Uterus (tissue), 2 donors: ENCODE data around the gene STS.

Experiments
- POLR2A ChIP-seq, 2 donors: fragments of 450-650 bp; IDR thresholded peaks; one replicate each; pipeline ENCODE4 v1.6.1; 2016; ENCODE audit warnings: antibody characterized with exemption in 2 of 2, mild to moderate bottlenecking in 1 of 2, moderate library complexity in 1 of 2
- TF ChIP-seq, protein P1 (sequence below), 4 experiments: fragments of 200-600 bp in 2 of 4; fragments of 450-650 bp in 2 of 4; sonication (generic) in 2 of 4; IDR thresholded peaks; one replicate each; pipeline ENCODE4 v1.5.1; 2016 to 2019; ENCODE audit warnings: antibody characterized with exemption in 4 of 4, mild to moderate bottlenecking in 2 of 4, moderate library complexity in 1 of 4

DNA sequence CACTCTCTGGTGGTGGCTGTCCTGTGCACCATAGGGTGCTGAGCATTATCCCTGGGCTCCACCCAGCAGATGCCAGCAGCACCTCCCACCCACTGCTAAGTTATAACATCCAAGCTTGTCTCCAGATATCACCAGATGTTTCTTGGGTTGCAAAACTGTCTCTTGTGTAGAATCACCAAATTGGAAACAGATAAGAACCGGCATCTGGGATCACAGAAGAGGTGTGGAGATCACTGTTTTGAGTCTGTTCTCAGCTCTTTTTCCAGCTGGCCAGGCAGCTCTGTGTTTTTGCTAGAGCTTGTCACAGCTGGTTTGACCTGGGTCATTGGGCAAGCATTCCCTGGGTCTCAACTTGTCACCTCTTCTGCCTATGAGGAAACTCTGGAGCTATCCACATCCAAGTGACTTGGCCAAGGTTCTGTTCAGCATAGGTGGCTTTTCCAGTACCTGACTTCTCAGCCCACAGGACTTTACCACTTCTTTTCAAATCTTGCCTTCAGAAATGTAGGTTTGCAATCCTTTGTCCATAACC lies 15.7 kb downstream of the STS start:
- TF ChIP-seq, protein P1, sequence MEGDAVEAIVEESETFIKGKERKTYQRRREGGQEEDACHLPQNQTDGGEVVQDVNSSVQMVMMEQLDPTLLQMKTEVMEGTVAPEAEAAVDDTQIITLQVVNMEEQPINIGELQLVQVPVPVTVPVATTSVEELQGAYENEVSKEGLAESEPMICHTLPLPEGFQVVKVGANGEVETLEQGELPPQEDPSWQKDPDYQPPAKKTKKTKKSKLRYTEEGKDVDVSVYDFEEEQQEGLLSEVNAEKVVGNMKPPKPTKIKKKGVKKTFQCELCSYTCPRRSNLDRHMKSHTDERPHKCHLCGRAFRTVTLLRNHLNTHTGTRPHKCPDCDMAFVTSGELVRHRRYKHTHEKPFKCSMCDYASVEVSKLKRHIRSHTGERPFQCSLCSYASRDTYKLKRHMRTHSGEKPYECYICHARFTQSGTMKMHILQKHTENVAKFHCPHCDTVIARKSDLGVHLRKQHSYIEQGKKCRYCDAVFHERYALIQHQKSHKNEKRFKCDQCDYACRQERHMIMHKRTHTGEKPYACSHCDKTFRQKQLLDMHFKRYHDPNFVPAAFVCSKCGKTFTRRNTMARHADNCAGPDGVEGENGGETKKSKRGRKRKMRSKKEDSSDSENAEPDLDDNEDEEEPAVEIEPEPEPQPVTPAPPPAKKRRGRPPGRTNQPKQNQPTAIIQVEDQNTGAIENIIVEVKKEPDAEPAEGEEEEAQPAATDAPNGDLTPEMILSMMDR (IDR thresholded peaks at IDR 0.05): no peak
- no peak for TF ChIP-seq POLR2A (IDR thresholded peaks at IDR 0.05)
